ENCODE measurements around the gene PEAK1. TPM values are rescaled to one million over a fixed set of nuclear protein-coding genes. Genes with fewer than 3 reads are reported as not detected.

The PEAK1 gene
- total and polyA plus RNA-seq, 7 donors = 4.0 to 32.1 (median 25.3) TPM

DNA sequence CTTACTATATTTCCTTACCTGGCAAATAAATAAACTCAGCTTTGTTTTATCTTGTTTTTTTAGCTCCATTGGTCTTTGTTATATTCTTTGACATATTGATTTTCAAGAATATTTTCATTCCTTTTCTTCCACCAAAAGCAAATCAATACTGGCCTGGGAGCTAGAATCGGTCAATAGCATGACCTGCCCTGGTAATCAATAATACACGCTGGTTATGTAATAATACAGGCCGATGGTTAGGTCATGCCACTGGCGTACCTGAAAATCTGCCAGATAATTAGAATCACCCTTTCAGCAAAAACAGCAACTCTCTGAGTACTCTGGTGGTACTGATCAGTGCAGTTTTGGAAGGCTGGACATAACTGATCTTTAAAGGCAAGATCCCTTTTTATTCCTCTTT is 39.9 kb downstream of the PEAK1 start:
- no peak overlapping the region for H3K27ac ChIP-seq
- no peaks in the 10 kb centered on the region for H3K9me3 ChIP-seq
- WGBS, 3 donors = 66 to 89% (median 67%) methylated on average over 4 of the region's 4 CpGs
- no peaks in the 10 kb centered on the region for H3K36me3 ChIP-seq (ENCODE audit: insufficient read depth in 1 of 2, low read depth in 1 of 2)
- H3K4me1 ChIP-seq = peaks cover 18% of the 10 kb centered on the region
- intact Hi-C loops (cut with DNase I) = no loop called here
- ATAC-seq (no peak), DNase-seq (no peak)
- H3K4me3 ChIP-seq = no peak overlapping the region
- no peak for TF ChIP-seq CTCF (IDR thresholded peaks at IDR 0.05)
- no peaks in the 10 kb centered on the region for H3K27me3 ChIP-seq (ENCODE audit: insufficient read depth in 3 of 3, low read length in 2 of 3)

GRCh38 chr15:77376770-77377169 is 43.1 kb downstream of the PEAK1 start:
- no peak for TF ChIP-seq CTCF (IDR thresholded peaks at IDR 0.05)
- peaks cover 14% of the 10 kb centered on the region for H3K4me1 ChIP-seq
- intact Hi-C loops (cut with DNase I) = no loop called here
- H3K27me3 ChIP-seq (ENCODE audit: insufficient read depth in 3 of 3, low read length in 2 of 3) = no peaks in the 10 kb centered on the region
- 93 to 98% (median 97%) methylated on average over 1 of the region's 1 CpG for WGBS, 3 donors
- DNase-seq (no peak), ATAC-seq (no peak)
- no peaks in the 10 kb centered on the region for H3K9me3 ChIP-seq
- H3K4me3 ChIP-seq = no peak overlapping the region
- no peaks in the 10 kb centered on the region for H3K36me3 ChIP-seq (ENCODE audit: insufficient read depth in 1 of 2, low read depth in 1 of 2)
- no peak overlapping the region for H3K27ac ChIP-seq

DNA sequence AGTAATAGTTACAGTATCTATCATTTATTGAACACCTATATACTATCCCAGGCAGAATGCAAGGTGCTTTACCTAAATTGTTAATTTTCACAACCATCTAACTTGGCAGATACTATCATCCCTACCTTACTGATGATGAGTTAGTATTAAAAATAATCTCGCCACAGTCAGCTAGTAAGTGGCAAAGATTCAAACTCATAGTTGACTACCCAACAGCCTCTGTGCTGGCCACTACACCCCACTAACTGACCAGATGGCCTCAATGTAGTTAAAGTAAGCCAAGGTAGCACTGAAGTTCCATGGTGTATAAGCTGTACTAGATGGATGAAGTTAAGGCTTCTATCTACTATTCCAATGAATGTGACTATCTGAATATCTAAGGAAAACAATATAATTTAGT is 44.8 kb downstream of the PEAK1 start:
- H3K9me3 ChIP-seq = no peaks in the 10 kb centered on the region
- no peak for TF ChIP-seq CTCF (IDR thresholded peaks at IDR 0.05)
- H3K27ac ChIP-seq = no peak overlapping the region
- H3K4me1 ChIP-seq = peaks cover 13% of the 10 kb centered on the region
- peak in 1 of 4 donors; percentile 59 for ATAC-seq
- DNase-seq = no peak
- 50 to 68% (median 54%) methylated on average over 1 of the region's 1 CpG for WGBS, 3 donors
- no peak overlapping the region for H3K4me3 ChIP-seq
- no peaks in the 10 kb centered on the region for H3K36me3 ChIP-seq (ENCODE audit: insufficient read depth in 1 of 2, low read depth in 1 of 2)
- H3K27me3 ChIP-seq (ENCODE audit: insufficient read depth in 3 of 3, low read length in 2 of 3) = no peaks in the 10 kb centered on the region
- intact Hi-C loops (cut with DNase I) = no loop called here

DNA sequence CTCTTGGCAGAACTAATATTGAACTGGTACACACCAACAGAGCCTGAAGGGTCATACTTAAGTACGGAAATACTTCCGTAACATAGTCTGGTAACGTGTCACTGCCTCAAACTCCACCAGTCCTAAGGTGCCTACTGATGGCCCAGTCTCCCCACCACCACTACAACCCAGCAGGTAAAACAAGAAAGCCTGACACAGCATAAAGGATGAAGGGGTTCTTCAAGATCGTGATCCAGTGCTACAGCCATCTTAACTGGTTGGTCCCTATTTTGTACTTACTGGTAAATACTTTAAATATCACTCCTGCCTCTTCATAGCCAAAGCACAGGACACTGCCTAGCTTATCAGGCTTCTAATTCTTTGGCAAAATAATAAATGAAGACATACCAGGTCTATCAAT is 46.5 kb downstream of the PEAK1 start:
- WGBS, 3 donors = 73 to 77% (median 75%) methylated on average over 4 of the region's 4 CpGs
- H3K9me3 ChIP-seq = no peaks in the 10 kb centered on the region
- ATAC-seq (no peak), DNase-seq (no peak)
- H3K27ac ChIP-seq = no peak overlapping the region
- intact Hi-C loops (cut with DNase I) = no loop called here
- H3K27me3 ChIP-seq (ENCODE audit: insufficient read depth in 3 of 3, low read length in 2 of 3) = no peaks in the 10 kb centered on the region
- no peaks in the 10 kb centered on the region for H3K36me3 ChIP-seq (ENCODE audit: insufficient read depth in 1 of 2, low read depth in 1 of 2)
- TF ChIP-seq CTCF (IDR thresholded peaks at IDR 0.05) = no peak
- H3K4me1 ChIP-seq = peaks cover 12% of the 10 kb centered on the region
- H3K4me3 ChIP-seq = no peak overlapping the region

GRCh38 chr15:77371850-77372563 is 47.9 kb downstream of the PEAK1 start:
- no peak for DNase-seq
- 84 to 90% (median 87%) methylated on average over 5 of the region's 5 CpGs for WGBS, 3 donors
- intact Hi-C loops (cut with DNase I) = no loop called here

More at GRCh38 chr15:77371850-77372563, 47.9 kb downstream of the PEAK1 start:
- Histone ChIP-seq H3K4me1 (peaks cover 20% of the 10 kb centered on the region), H3K27ac (no peak overlapping the region), H3K9me3 (no peaks in the 10 kb centered on the region), H3K27me3 (ENCODE audit: insufficient read depth in 3 of 3, low read length in 2 of 3) (no peaks in the 10 kb centered on the region), H3K4me3 (no peak overlapping the region), H3K36me3 (ENCODE audit: insufficient read depth in 1 of 2, low read depth in 1 of 2) (no peaks in the 10 kb centered on the region)
- ATAC-seq = no peak
- TF ChIP-seq CTCF (IDR thresholded peaks at IDR 0.05) = no peak
